Posterior cingulate gyrus (tissue), 11 donors: ENCODE results near the gene NAB2.
A peak's percentile ranks its signal among the peaks of the same experiment; 100 is the strongest.

ENCODE experiments used
- DNase-seq, 10 donors: peaks; one replicate each; pipeline versions ENCODE4 v3.0.0 to v3.0.0-alpha.2; 2020 to 2021; ENCODE audit warnings: mixed read lengths in 3 of 10
- intact Hi-C: fragments of 100-400 bp; cut with DNase I; formaldehyde crosslinking; loops from one replicate; pipeline ENCODE4 v1.15.1; 2023

Gene NAB2

DNA sequence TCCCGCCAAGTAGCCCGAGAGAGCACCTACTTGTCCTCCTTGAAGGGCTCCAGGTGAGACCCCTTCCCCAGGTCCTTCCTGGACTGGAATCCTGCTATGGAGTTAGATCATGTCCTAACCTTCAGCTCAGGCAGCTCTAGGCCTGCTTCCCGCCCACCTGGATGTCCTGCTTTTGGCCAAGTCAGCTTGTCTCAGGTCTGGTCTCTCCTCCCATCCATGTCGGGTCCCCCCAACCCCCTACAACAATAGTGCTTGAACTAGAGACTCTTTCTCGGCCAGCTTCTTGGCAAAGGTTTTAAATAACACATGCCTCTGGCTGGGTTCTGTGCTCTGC lies 3.6 kb downstream of the NAB2 start:
- DNase-seq: peak in 1 of 10 donors; percentile 54
- intact Hi-C loops: no loop called here

DNA sequence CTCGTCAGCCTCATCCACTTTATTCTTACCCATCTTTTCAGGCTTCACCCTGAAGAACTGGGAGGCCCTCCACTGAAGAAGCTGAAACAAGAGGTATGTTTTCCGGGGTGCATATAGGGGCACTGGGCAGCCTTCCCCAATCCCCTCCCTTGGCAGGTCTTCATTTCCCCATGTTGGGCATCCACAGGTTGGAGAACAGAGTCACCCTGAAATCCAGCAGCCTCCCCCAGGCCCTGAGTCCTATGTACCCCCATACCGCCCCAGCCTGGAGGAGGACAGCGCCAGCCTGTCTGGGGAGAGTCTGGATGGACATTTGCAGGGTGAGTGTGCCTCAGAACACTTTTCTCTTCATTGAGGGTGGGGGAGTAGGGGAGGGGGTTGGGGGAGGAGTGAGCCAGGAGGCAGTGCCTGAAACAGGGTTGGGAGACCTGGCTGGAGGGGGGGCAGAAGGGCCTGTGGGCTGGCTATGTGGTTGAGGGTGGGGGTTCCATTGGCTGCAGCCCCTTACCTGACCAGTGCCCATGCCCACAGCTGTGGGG lies 4.0 kb downstream of the NAB2 start:
- intact Hi-C loops: no loop called here
- DNase-seq: peak in 2 of 10 donors; percentile 24 to 57

DNA sequence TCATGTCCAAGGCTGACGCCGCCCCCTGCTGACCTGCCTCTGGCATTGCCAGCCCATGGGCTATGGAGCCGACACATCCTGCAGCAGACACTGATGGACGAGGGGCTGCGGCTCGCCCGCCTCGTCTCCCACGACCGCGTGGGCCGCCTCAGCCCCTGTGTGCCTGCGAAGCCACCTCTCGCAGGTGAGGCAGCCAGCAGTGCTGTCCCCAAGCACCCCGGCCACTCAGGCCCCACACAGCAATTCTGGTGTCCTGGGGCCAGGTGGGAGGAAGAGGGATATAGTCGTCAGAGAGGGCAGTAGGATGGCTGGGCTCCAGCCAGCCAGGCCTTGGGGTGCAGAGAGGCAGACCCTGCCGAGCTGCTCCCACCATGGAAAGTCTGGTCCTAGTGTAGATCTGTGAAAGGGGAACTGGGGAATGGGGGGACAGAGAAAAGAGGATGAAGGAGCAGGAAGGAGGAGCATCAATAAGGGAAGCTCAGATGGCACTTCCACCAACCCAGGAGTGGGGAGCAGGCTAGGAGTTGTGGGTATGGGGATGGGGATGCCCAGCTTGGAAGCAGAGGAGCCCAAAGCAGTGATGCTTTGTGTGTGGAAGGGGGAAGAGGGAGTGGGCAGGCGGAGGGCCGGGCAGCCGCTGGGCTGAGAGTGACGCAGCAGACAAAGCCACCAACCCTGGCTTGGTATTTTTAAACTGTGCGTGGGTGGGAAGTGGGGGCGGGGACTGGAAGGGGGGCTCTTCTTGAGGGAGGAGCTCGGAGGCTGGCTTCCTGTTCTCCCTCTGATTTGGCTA lies 4.7 kb downstream of the NAB2 start:
- intact Hi-C loops: no loop called here
- peak in 8 of 10 donors; percentile 29 to 96 (median 70) for DNase-seq

DNA sequence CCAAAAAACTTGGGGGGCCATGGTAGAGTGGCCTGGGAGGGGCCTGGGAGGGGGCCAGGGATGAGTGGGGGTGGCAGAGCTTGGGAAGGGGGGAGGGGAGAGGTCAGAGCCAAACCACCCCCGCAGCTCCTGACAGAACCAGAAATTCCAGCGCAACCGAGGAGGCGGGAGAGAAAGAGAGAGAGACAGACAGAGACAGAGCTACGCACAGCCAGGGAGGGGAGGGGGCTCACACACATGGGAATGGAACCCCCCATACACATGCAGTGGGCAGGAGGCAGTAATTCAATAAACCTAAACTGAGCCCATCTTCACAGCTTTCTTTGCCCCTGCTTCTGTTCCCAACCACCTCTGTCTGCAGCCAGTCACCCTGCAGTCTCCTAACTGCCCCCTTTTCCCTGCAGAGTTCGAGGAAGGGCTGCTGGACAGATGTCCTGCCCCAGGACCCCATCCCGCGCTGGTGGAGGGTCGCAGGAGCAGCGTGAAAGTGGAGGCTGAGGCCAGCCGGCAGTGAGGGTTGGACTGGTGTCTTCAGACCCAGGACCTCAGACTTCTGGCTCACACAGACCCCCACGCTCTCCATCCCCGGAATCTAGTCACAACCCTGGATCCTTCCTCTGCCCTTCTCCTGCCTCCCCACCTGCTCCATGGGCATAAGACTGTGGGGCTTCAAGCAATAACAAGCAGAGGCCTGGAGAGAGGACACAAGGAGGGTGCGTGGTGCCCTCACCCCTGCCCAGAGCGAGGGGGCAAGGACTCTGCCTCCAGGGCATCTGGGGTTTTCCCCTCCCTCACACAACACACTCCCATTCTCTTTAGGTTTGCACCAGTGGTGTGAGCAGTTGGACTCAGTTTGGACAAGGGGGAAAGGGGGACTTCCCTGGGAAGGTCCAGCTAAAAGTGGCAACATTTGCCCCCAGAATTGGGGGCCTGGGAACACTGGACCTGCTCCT lies 5.6 kb downstream of the NAB2 start:
- DNase-seq: peak in 2 of 10 donors; percentile 68 to 78

DNA sequence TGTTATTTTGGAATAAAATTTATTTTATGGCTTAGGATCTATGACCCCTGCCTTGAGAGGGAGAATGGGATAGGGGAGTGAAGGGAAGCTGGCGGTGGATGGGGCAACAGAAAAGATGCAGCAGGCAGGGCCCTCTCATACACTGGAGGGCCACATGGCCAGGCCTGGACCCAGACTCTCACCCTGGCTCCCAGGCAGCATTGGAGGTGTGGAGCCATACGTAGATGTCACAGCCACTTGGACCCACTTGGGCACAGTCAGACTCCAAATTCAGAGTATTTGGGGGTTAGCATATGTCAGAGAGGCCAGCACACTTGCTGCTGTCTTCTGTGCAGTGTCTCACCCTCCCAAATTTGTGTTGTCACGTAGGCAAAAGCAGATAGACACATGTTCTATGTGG lies 6.5 kb downstream of the NAB2 start:
- intact Hi-C loops: no loop called here
- peak in 2 of 10 donors; percentile 36 to 53 for DNase-seq

More for the DNA sequence above, 5.6 kb downstream of the NAB2 start:
- intact Hi-C loops: no loop called here

DNA sequence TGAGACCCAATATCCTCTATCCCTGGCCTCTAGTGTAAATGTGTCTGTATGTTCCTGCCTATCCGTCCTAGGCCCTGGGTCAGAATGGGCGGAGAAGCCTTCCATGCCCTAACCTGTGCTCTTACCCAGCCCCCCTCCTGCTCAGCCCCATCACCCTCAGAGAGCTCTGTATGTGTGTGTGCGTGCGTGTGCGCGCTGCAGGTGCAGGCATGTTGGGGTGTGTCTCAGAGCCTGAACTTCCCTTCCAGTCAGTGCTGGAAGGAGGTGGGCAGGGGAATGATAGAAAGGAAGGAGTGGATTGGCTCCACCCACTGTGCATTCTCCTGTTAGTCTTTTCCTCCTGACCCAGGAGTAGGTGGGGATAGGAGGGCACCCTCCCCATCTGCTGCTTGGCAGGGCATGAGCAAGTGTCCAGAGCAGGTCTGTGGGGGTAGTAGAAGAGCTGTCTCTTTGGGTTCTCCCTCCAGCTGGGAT lies 7.2 kb downstream of the NAB2 start:
- intact Hi-C loops: no loop called here
- peak in 1 of 10 donors; percentile 73 for DNase-seq

DNA sequence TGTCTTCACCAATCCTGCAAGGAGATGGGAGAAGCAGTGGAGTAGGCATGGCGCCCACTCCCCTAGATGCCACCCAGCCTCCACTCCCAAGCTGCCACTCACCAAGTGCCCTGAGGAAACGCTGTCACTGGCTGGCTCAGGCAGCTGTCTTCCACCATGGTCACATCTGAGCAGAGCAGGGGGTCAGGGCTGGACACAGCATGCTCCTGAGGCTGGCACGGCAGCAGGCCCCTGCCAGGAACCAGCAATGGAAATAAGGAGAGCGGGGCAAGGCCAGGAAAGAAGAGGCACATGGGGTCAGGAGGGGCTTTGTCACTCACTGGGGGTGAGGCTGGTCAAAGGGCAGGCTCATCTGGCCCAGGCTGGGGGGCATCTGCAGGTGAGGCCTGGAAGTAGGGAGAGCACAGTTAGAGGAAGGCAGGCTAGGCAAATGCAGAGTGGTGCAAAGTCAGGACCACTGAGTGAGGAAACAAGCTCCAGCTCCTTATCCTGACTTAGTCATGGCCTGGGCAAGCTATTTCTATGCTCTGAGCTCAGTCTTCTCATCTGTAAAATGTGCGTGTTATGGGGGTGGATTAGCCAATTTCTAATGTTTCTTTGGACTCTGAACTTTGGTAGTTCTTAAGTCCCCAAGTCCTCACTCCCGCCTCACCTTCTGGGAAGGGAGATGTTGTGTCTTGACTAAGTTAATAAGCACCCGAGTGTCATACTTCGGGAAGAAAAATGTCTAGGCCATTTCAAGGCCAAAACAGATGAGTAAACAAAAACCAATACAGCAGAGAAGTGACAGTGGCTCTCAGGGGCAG lies 8.0 kb downstream of the NAB2 start:
- intact Hi-C loops: no loop called here

DNA sequence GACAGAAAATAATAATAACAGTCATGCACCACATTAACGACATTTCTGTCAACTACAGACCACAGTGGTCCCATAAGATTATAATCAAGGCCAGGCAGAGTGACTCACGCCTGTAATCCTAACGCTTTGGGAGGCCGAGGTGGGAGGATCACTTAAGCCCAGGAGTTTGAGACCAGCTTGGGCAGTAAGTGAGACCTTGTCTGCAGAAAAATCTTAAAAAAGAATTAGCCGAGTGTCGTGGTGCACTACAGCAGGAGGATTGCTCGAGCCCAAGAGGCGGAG lies 8.6 kb downstream of the NAB2 start:
- DNase-seq: peak in 1 of 10 donors; percentile 22
- intact Hi-C loops: no loop called here

More for the DNA sequence above, 8.0 kb downstream of the NAB2 start:
- DNase-seq: peak in 1 of 10 donors; percentile 51

DNA sequence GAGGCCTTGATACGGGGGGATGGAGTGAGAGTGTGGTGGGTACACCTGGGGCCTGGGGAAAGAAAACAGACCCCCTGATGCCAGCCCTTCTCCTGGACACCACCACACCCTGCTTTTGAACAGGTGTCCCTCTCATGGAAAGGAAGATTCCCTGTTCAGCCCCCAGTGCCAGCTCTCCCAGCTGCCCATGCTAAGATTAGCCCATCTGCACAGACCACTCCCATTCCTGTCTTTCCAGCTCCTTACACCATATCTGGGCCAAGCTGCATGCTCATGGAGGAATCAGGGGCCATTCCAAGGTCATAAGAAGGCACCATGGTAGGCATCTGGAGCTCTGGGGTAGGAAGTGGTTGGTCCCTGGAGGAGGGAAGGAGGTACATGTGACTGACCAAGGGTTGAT lies 9.6 kb downstream of the NAB2 start:
- intact Hi-C loops: no loop called here

DNA sequence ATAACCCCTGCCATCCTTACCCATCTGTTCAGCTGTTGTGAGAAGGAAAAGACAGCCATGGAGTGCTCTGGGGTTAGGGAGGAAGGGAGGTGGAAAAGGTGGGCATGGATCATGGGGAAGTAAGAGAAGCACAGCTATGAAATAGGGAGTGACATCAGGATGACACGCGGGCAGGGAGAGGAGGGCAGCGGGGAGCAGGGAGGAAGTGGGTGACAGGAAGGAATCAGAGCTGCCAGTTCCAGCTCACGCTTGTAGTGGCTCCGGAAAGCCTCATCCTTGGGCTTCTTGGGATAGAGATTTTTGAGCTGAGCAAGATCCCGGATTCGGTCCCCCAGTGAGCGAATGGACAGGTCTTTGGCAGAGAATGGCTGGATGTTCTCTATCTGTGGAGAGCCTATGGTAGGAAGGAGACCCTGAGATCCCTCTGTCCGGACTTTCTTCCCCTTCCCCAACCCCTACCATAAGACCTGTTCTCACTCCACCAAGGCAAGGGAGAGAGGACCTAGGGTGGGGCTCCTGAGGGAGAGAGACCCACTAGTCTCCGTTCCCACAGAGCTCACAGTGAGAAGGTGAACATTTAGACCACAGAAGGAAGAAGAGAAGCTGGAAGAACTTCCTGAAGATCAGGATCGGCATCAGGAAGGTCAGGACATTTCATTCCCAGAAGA lies 10.3 kb downstream of the NAB2 start:
- intact Hi-C loops: no loop called here
- DNase-seq: peak in 1 of 10 donors; percentile 56

More for the DNA sequence above, 9.6 kb downstream of the NAB2 start:
- peak in 1 of 10 donors; percentile 29 for DNase-seq

DNA sequence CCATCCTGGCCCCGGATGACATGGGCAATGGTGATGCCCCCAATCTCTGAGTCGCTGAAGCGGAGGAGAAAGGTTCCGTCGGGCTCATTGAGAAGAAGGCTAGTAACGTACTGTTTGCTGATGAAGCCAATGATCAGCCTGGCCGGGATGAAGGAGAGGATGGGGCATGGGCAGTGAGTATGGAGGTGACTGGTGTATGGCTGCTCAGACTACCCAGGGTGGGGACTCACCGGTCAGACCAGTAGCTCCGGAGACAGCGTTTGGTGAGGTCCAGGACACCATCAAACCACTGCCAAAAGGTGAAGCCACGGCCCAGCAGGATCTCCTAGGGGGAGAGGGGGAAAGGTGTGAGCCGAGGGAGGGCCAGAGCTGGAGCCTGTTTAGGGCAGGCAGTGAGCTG lies 10.9 kb downstream of the NAB2 start:
- DNase-seq: peak in 1 of 10 donors; percentile 70
- intact Hi-C loops: no loop called here

DNA sequence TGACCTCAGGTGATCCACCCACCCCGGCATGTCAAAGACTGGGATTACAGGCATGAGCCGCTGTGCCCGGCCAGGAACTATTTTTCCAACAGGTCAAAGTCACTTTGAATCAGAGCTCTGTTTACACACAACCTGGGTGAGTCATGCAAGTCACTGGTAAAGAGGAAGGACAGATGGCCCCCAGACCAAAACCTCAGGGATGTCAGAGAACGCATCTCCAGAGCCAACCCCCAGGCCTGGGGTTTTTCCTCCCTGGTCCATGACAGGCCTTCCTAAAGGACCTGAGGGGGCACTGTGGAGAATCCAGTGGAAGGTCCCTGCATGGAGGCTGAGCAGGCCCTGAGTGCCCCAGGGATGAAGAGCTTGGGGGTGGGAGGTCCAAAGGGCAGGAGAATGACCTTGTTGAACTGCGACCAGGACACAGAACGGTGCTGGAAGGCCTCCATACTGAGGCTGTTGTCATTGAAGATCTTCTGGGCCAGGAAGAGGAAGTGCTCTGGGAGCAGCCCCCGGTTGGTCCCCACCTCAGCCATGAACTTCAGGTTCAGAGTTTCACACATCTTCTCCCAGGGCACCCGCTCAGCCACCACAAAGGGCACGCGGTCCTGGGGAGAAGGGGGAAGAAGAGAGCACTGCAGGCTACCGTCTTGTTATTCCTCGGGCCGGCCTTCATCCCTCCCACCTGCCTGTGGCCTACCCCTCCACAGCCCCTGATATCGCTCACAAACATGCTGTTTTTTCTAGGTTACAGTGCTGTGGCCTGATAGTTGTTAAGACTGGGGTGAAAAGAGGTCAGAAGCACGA lies 13.2 kb downstream of the NAB2 start:
- DNase-seq: peak in 1 of 10 donors; percentile 42
- intact Hi-C loops: no loop called here

DNA sequence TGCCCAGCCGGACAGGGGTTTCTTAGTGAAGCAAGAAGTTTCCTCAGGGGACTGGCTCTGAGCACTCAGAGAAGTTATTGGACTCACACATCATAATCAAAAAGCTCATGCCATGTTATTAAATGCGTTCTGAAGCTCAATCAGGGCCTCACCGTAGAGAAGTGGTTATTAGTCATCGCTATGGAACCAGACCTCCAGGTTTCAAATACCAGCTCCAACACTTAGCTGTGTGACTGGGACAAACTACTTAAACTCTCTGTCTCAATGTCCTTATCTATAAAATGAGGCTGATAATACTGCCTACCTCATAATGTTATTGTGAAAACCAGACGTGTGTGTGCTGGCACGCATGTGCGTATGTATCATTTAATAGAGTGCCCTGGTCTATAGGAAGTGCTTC lies 14.9 kb downstream of the NAB2 start:
- intact Hi-C loops: no loop called here
- no peak for DNase-seq

DNA sequence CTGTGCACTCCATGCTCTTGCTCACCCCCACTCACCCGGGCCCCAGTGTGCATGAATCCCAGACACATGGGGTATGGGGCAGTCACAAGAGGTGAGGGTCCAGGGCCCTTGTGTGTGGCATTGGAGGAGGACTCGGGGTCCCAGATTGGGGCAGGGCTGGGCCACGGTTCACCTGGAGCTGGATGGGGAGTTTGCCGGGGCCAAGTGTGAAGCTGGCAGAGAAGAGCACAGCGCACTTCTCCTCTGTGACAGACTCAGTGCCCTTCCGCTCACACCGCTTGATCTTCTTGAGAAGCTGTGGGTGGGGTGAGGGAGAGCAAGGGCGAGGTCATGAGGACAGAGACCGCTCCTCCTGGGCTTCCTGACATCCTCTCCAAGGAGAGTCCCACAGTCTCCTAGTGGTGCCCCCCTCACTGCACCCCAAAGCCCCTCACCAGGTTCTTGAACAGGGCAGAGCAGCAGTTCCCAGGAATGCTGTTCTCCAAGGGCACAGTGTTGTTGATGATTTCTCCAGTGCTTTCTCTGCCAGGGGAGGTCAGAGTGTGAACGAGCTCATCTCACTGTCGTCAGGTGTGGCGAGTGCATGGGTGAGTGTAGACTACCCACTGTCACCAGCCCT lies 15.5 kb downstream of the NAB2 start:
- peak in 1 of 10 donors; percentile 58 for DNase-seq
- intact Hi-C loops: no loop called here

DNA sequence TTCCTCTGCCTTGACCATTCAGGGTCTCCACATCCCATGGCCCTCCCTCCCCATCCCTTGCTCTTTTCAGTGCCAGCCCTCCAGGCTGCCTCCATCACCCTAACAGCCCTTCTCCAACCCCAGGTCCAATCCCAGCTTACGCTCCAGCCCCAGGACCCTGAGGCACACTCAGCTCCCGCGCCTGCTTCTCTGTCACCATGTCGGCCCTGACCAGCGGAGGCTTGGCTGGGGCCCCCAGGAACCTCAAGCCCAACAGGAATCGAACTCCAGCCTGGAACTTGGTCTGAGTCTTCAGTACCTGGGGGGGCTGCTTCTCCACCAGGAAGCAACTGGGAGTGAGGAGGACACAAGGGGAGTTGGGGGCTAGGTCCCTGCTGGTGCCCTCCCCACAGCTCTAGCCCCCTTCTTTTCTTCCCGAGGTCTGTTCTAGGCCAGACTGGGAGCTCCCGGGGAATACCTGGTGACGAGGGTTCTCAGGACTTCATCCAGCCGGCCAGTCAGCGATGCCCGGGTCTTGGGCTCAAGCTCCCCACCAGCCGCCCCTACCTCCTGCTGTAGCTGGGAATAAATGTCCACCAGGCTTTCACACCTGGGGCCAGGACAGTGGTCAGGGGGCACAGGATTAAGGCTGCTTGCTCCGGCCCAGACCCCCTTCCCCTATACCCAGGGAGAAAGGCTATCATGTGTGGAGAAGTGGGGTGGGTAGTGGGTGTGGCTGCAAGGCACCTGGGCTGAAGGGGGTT lies 16.3 kb downstream of the NAB2 start:
- peak in 1 of 10 donors; percentile 46 for DNase-seq
- intact Hi-C loops: no loop called here

DNA sequence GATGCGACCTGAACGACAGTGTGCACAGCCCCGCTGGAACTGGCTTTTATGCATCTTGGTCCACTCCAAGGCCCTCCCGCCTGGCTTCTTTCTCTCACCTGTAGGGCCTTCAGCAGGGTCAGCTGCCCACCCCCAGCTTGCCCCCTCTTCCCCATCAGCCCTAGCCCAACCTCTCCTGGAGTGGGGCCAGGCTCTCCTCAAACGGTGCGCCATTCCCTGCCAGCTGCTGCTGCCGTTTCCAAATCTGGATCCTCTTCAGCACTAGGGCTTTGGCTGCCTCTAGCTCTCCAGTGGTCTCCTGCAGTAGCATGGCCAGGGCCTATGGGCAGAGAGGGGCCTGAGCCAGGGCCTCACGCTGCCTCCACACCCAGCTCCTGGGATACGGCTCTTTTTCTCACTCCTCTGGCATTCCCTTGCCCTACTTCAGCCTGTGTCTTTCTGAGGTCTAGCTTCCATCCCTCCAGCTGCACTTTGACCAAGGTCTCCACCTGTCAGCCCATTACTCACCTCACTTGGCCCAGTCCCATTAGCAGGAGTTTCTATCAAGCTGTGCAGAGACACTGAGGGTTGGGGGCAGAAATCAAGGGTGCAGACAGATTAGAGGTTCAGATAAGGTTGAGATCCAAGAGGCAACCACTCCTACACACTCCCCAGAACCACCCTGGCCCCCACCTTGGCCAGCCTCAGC lies 17.3 kb downstream of the NAB2 start:
- peak in 1 of 10 donors; percentile 71 for DNase-seq
- intact Hi-C loops: no loop called here

DNA sequence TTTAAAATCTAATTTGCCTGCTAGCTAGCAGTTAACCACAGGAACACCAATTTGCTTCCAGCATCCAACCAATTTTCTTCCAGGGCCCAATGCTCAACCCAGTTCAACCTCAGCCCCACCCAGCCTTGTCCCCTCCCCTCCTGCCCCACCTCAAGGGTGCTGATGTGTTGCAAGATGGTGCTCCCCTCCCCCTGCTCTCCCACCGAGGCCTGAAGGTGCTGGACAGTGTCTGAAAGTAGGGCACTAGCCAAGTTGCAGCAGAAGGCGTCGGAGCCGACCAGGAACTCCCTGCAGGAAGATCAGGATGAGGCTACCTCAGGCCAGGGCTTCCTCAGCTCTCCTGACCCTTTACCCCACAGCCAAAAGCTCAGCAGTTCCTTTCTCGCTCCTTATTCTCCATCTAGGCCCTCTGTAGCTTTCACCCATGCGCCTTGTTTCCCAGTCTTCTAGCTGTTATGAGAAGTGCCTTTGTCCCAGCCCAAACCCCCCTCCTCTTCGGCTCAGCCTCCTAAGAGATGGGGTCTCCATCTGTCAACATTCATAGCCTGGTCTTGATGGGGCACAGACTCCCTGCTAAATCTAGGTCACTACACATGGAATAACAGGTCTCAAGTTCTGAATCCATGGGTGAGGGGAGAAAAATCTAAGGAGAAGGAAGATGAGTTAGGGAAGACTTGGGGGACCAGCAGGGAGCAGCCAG lies 18.7 kb downstream of the NAB2 start:
- intact Hi-C loops: no loop called here
- DNase-seq: peak in 1 of 10 donors; percentile 49
